Suprapubic skin (tissue), 4 donors: ENCODE data around the gene CPT1A. TPM values are rescaled to one million over a fixed set of nuclear protein-coding genes. Genes with fewer than 3 reads are reported as not detected.

Experiments used
- DNase-seq, 2 donors: peaks; one replicate each; pipeline ENCODE4 v3.0.0-alpha.2; 2019; ENCODE audit warnings: low spot score in 2 of 2
- H3K27ac ChIP-seq: fragments of 200-600 bp; sonication (generic); one replicate; pipeline ENCODE4 v1.5.1; 2019
- H3K27me3 ChIP-seq: fragments of 200-600 bp; sonication (generic); one replicate; pipeline ENCODE4 v1.5.1; 2019
- H3K36me3 ChIP-seq: fragments of 200-600 bp; sonication (generic); one replicate; pipeline ENCODE4 v1.5.1; 2019
- H3K4me1 ChIP-seq: fragments of 200-600 bp; sonication (generic); one replicate; pipeline ENCODE4 v1.5.1; 2019
- H3K4me3 ChIP-seq: fragments of 200-600 bp; sonication (generic); one replicate; pipeline ENCODE4 v1.5.1; 2019; ENCODE audit warnings: mild to moderate bottlenecking
- H3K9me3 ChIP-seq: fragments of 200-600 bp; sonication (generic); one replicate; pipeline ENCODE4 v1.5.1; 2019
- EP300 ChIP-seq: sonication (generic); formaldehyde crosslinking; IDR thresholded peaks from one replicate; pipeline ENCODE4 v1.6.1; 2017; ENCODE audit warnings: antibody characterized with exemption
- POLR2A ChIP-seq, 2 donors: fragments of 450-650 bp; IDR thresholded peaks; one replicate each; pipeline ENCODE4 v1.6.1; 2017; ENCODE audit warnings: antibody characterized with exemption in 2 of 2, mild to moderate bottlenecking in 2 of 2, moderate library complexity in 2 of 2
- POLR2AphosphoS5 ChIP-seq, 3 donors: sonication (generic); formaldehyde crosslinking; IDR thresholded peaks; one replicate each; pipeline ENCODE4 v1.6.1; 2017; ENCODE audit warnings: antibody characterized with exemption in 3 of 3
- WGBS: methylation state at CpG from one replicate; pipeline ENCODE4 v1.1.5; 2018; 5-methylcytosine and 5-hydroxymethylcytosine counted together
- total RNA-seq, 4 donors: library from RNA; depleted of rRNA; stranded (reverse); fragments of >200 nt; gene quantifications; one replicate each; pipeline ENCODE4 v1.1.0, GENCODE V29; 2016
- TF ChIP-seq, protein P1 (sequence below), 2 donors: fragments of 200-600 bp in 1 of 2; fragments of 450-650 bp in 1 of 2; sonication (generic) in 1 of 2; IDR thresholded peaks; one replicate each; pipeline ENCODE4 v1.5.1; 2016 to 2019; ENCODE audit warnings: antibody characterized with exemption in 2 of 2, mild to moderate bottlenecking in 1 of 2, moderate library complexity in 1 of 2

The CPT1A gene
- total RNA-seq, 4 donors from 2014 or later = 18.5 to 125 (median 38.3) TPM

DNA sequence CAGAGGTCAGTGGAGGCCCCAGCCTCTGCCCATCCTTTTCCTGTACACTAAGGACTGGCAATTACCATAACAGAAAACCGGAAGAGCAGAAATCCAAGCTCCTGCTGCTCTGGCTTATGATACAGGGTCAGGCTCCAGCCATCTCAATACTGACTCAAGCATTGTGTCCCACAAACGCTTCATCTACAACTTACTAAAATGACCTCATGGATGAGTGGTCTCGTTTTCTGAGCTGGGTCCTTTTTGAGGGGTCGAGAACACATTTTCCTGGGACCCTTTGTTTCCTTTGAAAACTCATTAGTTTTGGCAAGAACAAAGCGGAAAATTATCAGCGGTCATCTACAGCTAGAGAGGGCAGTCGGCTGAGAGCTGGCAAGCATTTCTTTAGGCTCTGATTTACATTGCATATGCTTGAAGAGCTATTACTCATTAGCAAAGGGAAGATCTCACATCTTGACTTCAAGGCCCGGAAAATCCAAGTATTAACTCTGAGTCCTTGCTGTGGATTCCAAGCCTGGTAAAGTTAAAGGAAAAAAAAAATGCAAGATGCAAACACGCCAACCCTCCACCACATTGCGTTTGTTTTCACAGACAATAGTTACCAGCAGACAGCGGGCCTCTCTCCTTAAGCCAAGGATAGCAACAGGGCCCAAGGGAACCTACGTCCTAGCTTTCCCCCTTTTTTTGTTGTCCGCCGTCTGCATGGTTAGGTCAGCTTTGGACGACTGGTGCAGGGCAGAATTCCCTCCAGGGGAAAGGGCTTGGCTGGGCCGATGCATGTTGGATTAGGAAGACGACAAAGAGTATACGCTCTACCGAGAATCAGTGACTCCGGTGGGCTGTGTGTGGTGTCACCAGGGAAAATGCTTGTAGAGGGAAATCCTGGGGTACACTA lies 92.2 kb downstream of the CPT1A start:
- Histone ChIP-seq H3K4me3 (no peak overlapping the region), H3K9me3 (no peaks in the 10 kb centered on the region), H3K27me3 (no peaks in the 10 kb centered on the region), H3K36me3 (no peaks in the 10 kb centered on the region), H3K4me1 (peaks cover 18% of the 10 kb centered on the region), H3K27ac (no peak overlapping the region)
- TF ChIP-seq POLR2AphosphoS5 (IDR thresholded peaks at IDR 0.05) = no peak
- no peak for TF ChIP-seq EP300
- TF ChIP-seq, protein P1, sequence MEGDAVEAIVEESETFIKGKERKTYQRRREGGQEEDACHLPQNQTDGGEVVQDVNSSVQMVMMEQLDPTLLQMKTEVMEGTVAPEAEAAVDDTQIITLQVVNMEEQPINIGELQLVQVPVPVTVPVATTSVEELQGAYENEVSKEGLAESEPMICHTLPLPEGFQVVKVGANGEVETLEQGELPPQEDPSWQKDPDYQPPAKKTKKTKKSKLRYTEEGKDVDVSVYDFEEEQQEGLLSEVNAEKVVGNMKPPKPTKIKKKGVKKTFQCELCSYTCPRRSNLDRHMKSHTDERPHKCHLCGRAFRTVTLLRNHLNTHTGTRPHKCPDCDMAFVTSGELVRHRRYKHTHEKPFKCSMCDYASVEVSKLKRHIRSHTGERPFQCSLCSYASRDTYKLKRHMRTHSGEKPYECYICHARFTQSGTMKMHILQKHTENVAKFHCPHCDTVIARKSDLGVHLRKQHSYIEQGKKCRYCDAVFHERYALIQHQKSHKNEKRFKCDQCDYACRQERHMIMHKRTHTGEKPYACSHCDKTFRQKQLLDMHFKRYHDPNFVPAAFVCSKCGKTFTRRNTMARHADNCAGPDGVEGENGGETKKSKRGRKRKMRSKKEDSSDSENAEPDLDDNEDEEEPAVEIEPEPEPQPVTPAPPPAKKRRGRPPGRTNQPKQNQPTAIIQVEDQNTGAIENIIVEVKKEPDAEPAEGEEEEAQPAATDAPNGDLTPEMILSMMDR (IDR thresholded peaks at IDR 0.05) = no peak
- TF ChIP-seq POLR2A (IDR thresholded peaks at IDR 0.05) = no peak
- no peak for DNase-seq
- WGBS = 83% methylated on average over 20 of the region's 20 CpGs

DNA sequence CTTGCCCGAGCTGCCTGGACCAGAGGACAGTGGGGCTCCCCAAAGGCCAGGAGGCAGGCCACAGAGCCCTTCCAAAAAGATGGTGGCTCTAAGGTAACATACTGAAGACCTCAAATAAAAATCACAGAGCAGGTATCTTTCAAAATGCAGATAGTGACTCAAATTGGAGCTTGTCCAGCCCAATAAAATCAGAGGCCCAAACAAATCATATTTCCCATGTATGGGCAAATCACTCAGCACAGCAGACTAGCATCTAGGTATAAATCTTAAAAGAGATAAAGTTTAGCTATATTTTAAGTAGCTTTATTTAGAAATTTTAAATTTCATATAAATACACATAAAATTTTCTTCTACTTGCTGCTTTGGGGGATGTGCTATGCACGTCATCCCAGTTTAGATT lies 93.7 kb downstream of the CPT1A start:
- no peak for TF ChIP-seq POLR2AphosphoS5 (IDR thresholded peaks at IDR 0.05)
- no peak for TF ChIP-seq POLR2A (IDR thresholded peaks at IDR 0.05)
- TF ChIP-seq, protein P1 (IDR thresholded peaks at IDR 0.05) = no peak
- no peak for TF ChIP-seq EP300
- H3K4me1 ChIP-seq = peaks cover 18% of the 10 kb centered on the region
- no peaks in the 10 kb centered on the region for H3K9me3 ChIP-seq
- H3K27ac ChIP-seq = no peak overlapping the region
- DNase-seq = no peak
- 77% methylated on average over 2 of the region's 2 CpGs for WGBS
- H3K27me3 ChIP-seq = no peaks in the 10 kb centered on the region
- H3K4me3 ChIP-seq = no peak overlapping the region
- no peaks in the 10 kb centered on the region for H3K36me3 ChIP-seq

DNA sequence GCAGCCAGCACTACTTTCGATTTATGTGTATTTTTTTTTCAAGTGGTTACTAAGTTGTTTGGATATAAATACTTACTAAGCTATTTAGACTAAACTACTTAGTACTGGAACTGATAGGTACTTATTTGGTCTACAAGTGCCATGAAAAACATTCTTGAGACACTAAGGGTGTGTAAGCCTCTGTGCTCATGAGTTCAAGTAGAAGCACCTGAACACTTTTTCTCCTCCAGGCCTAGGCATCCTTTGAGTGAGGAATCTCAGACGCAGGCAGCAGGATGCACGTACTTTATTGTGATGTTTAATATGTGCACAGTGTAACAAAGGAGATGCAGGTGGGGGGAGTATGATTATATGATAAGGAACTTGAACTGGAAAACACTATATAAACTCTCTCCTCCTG lies 98.2 kb downstream of the CPT1A start:
- TF ChIP-seq, protein P1 (IDR thresholded peaks at IDR 0.05) = no peak
- TF ChIP-seq POLR2A (IDR thresholded peaks at IDR 0.05) (no peak), EP300 (no peak), POLR2AphosphoS5 (IDR thresholded peaks at IDR 0.05) (no peak)
- H3K4me3 ChIP-seq = no peak overlapping the region
- no peak overlapping the region for H3K27ac ChIP-seq
- 98% methylated on average over 3 of the region's 3 CpGs for WGBS
- no peaks in the 10 kb centered on the region for H3K9me3 ChIP-seq
- no peaks in the 10 kb centered on the region for H3K27me3 ChIP-seq
- no peak for DNase-seq
- H3K4me1 ChIP-seq = no peaks in the 10 kb centered on the region
- no peaks in the 10 kb centered on the region for H3K36me3 ChIP-seq

GRCh38 chr11:68741463-68741862 lies 100.3 kb downstream of the CPT1A start:
- Histone ChIP-seq H3K27ac (no peak overlapping the region), H3K9me3 (no peaks in the 10 kb centered on the region), H3K4me3 (no peak overlapping the region), H3K36me3 (no peaks in the 10 kb centered on the region), H3K4me1 (no peaks in the 10 kb centered on the region), H3K27me3 (no peaks in the 10 kb centered on the region)
- 89% methylated on average over 7 of the region's 7 CpGs for whole genome bisulfite sequencing
- DNase-seq = no peak
- no peak for TF ChIP-seq POLR2A (IDR thresholded peaks at IDR 0.05)

DNA sequence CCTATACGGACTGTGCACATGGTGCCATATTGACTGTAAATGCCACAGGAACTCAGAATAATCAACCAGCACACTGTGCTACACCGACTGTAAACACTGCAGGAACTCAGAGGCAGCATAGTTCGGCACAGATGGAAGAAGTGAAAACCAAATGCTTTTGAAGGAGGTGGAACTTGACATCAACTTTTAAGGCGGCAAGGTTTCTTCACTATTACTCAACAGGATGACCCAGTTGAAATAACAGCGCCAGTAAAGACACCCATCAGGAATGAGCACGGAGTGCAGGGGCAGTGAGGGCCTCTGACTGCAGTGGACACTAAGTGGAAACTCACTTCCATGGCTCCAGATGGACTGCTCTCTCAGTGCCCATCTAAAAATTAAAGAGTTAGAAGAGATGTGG lies 106.1 kb downstream of the CPT1A start:
- no peaks in the 10 kb centered on the region for H3K27me3 ChIP-seq
- WGBS = 81% methylated on average over 6 of the region's 6 CpGs
- H3K4me1 ChIP-seq = no peaks in the 10 kb centered on the region
- no peak overlapping the region for H3K27ac ChIP-seq
- no peaks in the 10 kb centered on the region for H3K36me3 ChIP-seq
- no peak overlapping the region for H3K4me3 ChIP-seq
- no peak for TF ChIP-seq POLR2A (IDR thresholded peaks at IDR 0.05)
- no peak for TF ChIP-seq POLR2AphosphoS5 (IDR thresholded peaks at IDR 0.05)
- no peak for TF ChIP-seq EP300
- TF ChIP-seq, protein P1 (IDR thresholded peaks at IDR 0.05) = no peak
- no peak for DNase-seq
- H3K9me3 ChIP-seq = no peaks in the 10 kb centered on the region
